GM21423 (cell line): Measurements from ENCODE around the gene E2F4.
A peak's percentile ranks its signal among the peaks of the same experiment; 100 is the strongest.

Source experiments
- ATAC-seq: cut with Tn5 transposase; IDR thresholded peaks from one replicate; pipeline ENCODE4 v1.9.1; 2021; ENCODE audit warnings: mild to moderate bottlenecking, moderate library complexity; ENCODE audit not compliant: unreplicated experiment

Gene E2F4

DNA sequence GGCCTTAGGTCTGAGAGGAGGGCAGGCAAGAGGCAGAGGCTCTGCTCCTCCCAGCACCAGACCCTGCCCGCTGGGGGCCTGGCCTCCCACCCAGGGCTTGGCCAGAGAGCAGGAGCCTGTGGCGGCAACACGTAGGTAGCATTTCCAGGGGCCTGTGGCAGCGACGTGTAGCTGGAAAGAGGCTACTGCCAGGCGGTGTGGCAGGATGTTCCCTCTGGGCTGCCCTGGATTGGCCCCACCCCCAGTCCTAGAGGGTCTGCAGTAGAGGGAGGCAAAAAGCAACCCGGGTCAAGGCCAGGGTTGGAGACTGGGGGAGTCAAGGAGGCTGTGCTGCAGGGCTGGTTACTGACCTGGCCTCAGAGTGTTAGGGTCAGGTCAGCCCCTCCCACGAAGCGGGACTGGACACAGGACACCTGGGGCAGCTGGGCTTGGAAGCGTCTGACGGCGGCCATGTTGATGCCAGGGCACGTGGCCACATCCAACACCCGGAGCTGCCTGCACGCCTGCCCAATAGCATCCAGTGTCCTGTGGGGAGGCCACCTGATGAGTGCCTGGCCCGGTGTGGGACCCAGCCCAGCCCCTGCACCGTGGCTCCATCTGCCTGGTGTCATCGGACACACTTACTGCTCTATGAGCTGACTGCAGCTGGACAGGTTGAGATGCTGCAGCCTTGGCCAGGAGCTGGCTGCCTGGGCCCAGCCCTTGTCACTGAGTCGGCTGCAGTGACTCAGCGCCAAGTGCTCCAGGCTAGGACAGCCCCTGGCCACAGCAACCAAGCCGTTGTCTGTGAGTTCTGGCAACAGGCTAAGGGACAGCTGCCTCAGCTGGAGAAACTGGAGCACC, 15.5 kb downstream of the E2F4 start:
- ATAC-seq, result no peak

DNA sequence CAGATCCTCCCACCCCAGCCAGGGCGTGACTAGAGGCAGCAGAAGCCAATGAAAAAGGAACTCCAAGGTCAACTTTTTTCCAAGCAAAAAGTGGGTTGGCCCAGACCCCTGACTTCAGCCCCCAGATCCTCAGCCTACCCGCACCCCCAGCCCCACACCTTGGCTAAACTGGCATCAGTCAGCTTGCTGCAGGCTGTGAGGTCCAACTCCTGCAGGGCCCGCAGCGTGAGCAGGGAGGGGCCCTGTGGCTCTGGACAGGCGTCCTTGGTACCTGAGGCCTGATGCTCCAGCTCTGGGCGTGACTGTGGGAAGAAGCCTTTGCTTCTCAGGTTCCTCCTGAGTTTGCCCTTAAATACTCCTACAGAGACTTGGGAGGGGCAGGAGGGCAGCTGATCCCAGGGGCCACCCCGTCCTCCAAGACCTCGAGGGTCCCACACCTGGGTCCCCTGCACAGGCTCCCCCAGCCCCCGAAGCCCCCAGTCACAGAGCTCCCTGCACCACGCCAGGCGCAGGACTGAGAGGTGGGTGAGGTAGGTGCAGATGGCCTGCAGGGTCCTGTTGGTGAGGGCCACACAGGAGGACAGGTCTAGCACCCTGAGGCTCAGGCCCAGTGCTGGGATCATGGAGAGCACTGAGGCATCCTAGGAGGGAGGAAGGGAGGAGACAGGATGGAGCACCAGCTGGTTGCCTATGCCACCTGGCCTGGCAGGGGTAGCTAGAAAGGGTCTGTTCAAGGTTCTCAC, 16.4 kb downstream of the E2F4 start:
- no peak for ATAC-seq

DNA sequence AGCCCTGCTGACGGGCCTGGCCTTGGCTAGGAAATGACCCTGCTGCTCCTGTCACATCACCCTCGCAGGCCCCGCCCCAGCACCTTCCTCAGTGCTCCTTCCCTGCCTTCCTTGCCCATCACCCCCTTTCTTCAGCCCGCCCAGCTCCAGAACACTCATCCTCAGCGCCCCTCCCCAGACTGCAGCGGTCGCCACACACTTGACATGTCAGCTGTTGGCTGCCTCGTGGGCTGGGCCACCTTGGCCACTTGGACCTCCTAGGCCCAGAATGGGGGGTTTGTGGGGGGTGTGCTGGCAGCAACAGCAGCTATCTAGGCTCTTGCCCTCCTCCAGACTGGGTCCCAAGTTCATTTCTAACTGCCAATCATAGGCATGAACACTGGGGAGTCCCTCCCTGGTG, 17.6 kb downstream of the E2F4 start:
- no peak for ATAC-seq

DNA sequence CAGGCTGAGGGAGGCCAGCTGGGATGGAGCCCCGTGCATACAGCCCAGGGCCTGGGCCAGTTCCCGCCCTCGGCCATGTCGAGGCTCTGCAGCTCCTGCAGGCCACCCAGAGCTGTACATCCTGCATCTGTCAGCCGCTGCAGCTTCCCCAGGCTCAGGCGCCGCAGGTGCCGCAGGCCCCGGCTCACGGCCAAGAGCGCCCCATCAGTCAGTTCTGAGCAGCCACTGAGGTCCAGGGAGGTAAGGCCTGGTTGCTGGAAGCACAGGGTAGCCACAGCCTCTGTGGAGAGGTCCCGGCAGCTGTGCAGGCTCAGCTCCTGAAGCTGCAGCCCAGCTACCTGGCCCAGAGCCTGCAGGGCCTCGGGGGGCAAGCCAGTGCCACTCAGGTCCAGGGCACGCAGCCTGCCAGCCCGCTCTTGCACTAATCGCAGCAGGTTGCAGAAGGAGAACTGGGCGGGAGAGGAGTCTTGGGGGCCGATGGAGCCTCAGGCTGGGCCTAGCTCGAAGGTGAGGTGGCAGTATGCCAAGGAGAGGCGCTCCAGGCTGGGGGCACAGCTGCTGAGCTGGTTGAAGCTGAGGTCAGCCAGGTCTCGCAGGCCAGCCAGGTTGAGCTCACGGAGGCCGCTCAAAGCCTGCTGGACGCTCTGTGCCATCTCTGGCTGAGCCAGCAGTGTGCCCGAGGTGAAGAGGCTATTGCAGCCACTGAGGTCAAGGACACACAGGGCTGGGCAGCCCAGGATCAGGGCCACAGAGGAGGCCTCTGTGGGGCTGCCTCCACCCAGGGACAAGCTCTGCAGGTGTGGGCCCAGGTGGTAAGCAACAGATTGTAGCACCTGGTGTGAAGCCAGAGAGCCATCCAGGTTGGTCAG, 18.3 kb downstream of the E2F4 start:
- no peak for ATAC-seq

DNA sequence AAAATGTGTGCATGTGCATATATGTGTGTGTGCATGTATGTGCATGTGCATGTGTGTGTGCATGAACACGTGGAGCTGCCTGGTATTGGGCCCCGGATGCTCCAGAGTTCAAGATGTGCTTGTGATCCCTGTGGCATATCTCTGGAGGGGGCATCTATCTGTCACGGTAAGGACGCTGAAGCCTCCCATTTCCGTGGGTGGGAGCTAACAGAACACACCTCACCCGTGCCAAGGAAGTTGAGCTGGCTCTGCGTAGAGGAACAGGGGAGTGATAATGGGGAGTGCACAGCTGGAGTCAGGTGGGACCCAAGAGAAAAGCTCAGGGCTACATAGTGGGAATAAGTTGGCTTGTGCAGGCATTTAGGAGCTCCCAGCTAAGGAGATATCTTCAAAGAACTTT, 19.7 kb downstream of the E2F4 start:
- no peak for ATAC-seq

DNA sequence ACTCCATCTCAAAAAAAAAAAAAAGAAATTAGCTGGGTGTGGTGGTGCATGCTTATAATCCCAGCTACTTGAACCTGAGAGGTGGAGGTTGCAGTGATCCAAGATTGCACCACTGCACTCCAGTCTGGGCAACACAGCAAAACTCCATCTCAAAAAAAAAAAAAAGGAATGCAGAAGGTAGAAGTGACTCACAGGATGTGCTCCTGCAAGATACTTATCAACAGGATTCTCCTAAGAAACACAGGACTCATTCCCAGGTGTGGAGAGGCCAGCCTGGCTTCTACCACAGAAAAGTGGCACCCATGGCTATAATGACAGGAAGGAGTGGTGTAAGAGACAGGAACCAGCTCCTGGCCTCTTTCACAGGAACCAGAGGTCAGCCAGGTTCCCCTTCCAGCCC, 20.8 kb downstream of the E2F4 start:
- no peak for ATAC-seq

DNA sequence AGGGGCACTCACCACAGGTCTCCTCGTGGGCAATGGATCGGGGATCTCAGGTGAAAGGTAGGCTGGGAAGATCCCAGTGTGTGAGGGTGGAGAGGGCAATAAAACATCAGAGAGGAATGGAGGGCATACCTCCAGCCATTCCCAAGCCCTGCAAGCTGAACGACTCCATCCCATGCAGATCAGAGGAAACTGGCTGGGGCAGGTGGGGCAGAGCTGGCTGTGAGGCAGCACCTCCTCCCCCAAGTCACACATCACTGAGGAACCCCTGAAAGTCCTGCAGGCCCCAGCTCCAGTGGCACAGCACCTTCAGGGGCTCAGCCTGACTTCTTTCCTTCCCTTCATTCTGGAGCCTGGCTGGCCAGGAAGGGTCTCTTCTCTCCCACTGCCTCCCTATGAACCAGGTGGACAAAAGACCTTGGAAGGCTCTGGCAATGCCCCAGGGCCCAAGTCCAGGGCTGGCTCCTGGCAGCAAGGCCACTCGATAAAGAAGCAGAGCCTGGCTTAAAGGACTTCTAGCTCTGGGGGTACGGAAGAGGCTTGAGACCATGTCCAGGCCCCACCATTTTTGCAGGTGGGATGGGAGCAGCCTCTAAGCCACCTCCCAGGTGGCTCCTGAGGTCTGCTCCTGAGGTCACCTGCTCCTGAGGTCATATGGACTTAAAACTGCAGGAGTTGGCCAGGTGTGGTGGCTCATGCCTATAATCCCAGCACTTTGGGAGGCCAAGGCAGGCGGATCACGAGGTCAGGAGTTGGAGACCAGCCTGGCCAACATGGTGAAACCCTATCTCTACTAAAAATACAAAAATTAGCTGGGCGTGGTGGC, 21.5 kb downstream of the E2F4 start:
- no peak for ATAC-seq

DNA sequence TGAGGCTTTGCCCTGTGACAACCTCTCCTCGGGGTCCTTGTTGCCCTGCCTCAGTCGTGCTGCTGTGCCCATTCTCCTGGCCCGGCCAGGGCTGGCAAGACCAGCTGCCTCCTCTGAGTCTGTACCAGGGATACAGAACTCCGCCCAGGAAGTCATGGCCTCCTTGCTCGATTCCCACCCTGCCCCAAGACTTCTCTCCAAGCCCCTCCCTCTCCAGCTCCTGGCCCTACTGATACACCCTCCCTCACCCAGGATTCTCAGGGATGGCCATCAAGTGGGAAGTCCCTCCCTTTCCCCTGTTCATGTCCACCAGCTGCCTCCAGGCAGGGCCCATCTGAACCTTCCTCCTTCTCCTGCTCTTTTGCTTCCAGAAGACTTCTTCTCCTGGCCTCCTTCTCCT, 23.8 kb downstream of the E2F4 start:
- ATAC-seq, result no peak

DNA sequence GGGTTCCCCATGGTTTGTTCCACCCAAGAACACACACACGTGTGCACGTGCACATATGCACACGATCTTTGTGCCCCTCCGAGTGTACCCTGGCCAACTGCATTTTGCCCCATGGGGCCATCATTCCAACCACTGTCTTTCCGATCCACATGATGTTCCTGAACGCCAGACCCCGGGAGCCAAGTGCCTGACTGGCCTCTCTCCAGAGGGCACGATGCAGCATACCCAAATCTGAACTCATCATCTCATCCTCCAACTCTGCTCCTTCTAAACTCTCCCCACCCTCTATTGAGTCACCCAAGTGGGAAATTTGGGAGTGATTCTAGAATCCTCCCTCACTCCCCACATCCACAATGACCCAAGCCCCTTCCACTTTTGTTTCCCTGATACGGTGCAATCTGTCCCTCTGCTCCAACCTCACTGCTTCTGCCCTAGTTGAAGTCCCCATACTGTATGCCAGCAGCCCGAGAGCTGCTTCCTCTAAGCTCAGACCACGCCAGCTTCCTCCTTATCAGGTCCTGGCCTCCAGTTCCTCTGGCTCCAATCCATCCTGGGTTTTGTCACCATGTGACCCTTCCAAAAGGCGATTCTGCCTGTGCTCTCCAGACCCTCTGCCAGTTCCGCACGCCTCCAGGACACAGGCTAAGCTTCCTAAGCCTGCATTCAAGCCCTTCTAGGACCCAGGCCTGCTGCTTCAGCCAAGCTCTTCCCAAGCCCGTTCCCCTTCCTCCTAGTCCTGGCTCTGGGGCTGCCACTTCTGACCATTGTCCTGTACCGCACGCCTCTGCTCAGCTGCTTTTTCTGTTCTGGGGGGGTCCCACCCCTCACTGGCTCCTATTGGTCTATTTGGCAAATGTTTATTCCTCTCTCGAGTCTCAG, 24.9 kb downstream of the E2F4 start:
- ATAC-seq, result no peak

DNA sequence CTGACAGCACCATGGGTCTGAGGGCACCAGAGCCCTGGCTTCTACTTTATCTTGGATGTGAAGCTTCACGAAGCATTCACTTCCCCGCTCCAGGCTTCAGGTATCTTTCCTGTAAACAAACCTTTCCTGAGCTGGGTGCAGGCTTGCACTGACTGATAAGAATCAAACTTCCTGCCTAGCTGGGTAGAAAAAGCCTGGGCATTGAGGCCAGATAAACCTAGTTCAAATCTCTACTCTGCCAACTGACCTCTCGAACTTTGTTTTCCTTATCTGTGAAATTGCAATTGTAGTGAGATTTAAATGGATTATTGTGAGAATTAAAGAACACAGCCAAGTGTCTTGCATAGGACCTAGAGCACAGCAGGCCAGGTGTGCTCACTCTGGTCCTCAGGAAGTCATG, 32.0 kb downstream of the E2F4 start:
- no peak for ATAC-seq

DNA sequence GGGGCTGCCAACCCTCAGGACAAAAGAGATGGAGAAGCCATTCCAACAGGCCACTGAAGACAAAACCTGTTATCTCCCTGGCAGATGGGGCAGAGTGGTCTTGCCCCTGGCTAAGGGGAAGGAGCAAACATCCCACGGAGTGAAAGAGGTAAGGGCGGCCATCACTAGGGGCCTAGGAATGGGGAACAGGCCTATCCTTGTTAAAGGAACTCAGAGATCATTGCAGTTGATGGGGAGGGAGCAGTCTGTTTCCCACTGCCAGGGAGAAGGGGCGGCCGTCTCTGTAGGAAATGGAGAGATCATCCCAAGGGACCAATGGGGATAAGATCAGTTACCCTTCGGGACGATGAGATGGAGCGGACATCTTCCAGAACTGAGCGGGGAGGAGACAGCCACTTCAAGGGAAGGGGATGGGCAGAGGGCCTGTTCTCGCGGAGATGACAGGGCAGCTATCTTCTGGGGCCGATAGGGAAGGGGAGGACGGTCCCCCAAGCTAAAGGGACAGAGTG, 34.4 kb downstream of the E2F4 start:
- ATAC-seq, result no peak

DNA sequence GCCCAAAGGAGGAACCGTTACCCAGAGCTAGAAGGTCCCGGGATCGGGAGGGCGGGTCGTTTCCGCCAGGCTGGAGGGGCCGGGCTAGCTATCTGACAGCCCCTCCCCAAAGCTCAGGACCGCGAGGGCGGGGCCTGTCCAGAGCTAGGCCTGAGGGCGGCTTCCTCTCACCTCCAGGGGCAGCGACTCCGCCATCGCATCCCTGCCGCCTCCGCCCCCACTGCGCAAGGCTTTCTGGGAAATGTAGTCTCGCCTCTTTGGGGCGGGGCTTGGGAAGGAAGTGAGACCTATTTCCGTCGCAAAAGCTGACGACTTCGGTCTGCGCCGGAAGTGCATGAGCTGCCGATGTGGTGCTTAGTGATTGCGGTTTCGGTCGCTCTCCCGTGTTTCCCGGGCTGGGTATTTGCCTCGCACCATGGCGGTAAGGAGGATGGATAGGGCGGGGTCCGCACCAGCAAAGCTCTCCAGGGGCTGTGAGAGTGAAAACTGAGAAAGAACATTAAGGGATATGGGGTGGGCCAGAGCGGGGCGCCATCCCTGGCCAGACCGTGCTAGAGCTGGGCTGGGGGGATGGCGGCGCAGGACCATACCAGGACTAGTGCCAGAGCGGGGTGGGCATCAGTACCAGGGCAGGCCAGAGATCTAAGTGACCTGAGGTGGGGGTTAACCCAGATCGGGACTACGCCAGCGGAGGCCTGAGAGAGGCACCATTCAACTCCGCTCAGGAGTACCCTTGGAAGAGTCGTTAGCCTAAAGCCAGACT, 35.0 kb downstream of the E2F4 start, which contains the start of gene TMEM208:
Gene TMEM208 (plus strand): TSS at position 327 of the 763 bp plus-strand sequence. CDS start 89 bp downstream, at position 416.
- ATAC-seq, result peak; percentile 94

DNA sequence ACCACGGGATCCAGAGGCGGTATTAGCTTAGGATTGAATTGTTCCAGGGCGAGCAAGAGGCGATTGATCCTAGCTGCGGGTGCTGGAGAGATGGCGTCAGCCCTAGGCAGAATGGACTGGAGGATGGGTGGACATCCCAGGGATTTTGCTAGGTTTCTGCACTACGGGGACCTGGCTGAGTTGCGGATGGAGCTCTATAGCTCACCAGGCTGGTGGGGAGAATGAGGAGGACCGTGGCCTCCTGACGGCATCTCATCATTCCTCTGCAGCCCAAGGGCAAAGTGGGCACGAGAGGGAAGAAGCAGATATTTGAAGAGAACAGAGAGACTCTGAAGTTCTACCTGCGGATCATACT, 35.6 kb downstream of the E2F4 start:
- ATAC-seq, result no peak

DNA sequence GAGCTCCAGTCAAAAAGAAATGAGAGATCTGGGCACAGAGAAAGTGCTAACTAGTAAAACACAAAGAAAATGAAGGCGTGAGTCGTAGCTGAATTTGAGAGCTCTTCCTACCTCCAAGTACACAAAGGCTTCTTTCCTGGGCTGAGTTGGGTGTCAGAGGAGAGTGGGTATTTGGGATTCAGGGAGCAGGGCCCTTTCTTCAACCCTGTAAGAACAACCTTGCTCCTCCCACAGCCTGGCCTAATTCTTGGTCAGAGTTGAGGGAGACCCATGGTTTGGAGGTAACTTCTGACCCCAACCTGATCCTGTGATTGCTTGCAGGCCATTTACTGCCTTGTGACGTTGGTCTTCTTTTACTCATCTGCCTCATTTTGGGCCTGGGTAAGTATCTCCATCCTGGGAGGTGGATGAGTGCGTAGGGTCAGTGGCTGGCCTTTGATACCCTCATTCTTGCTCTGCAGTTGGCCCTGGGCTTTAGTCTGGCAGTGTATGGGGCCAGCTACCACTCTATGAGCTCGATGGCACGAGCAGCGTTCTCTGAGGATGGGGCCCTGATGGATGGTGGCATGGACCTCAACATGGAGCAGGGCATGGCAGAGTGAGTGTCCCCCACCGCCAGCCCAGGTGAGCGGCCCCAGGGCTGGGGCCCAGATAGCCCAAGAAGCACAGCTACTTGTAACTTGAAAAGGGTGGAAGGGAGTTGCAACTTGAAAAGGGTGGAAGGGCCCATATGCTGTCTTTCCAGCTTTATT, 36.3 kb downstream of the E2F4 start:
- ATAC-seq, result no peak

DNA sequence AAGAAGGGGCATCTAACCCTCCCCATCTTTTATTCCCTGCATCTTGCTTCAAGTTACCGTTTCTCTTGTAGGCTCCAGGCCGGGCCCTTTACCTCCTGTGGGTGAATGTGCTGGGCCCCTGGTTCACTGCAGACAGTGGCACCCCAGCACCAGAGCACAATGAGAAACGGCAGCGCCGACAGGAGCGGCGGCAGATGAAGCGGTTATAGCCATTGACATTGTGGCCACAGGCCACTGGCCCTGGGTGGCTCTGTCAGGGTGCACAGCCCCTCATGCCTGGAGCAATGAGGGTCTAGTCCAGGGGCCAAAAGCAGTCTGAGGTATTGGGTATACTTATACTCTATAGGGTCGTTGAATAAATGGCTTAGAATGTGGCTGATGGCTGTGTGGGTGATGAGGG, 37.0 kb downstream of the E2F4 start:
- ATAC-seq, result no peak

DNA sequence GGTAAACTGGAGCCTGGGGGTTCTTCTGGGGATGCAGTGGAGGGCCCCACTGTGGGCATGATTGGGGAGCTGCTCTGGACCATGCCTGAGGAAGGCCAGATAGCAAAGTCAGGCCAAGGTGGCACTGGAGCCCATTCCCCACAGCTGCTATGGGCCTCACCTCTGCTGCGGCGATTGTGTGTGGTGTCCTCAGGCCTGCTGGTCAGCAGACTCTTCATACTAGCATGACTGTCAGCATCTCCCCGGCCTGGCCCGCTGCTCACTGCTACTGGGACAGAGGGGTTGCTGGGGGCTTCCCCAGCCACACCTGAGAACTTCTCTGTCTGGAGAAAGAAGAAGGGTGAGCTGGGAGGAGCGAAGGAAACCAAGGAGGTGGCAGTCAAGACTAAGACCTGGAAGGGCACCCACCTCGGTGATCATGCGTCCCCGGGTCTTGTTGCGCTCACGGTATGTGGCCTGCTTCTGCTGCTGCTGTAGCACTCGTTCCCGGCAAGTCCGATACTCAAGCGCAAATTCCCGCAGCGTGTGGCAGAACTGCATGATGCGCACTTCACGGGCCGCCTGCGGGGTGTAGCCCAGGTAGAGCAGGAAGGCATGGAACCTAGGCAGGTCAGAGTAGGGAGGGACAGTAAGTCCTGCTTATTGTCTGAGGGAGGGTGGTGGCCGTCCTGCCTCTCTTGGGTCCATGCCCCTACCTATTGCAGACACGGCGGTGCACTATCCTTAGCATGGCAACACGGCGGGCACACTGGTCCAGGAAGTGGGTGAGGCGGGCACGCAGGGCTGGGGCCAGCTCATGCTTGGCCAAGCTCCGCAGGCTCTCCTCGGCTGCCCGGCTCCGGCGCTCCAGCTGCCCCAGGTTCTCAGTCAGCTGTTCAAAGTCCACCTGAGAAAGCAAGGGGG, 38.2 kb downstream of the E2F4 start:
- no peak for ATAC-seq
